Vagina (tissue), 2 donors: ENCODE measurements around the gene MDFI.

Experiments used
- POLR2A ChIP-seq, 2 donors: fragments of 450-650 bp; IDR thresholded peaks; one replicate each; pipeline ENCODE4 v1.6.1; 2017; ENCODE audit warnings: antibody characterized with exemption in 2 of 2, mild to moderate bottlenecking in 2 of 2, moderate library complexity in 2 of 2
- POLR2AphosphoS5 ChIP-seq, 2 donors: sonication (generic); formaldehyde crosslinking; IDR thresholded peaks; one replicate each; pipeline ENCODE4 v1.9.0; 2017; ENCODE audit warnings: antibody characterized with exemption in 2 of 2, mild to moderate bottlenecking in 2 of 2, low read depth in 1 of 2; ENCODE audit not compliant: insufficient read depth in 1 of 2
- TF ChIP-seq, protein P1 (sequence below), 3 experiments: fragments of 450-650 bp in 2 of 3; fragments of 200-600 bp in 1 of 3; sonication (generic) in 1 of 3; IDR thresholded peaks; one replicate each; pipeline ENCODE4 v1.5.1; 2017 to 2019; ENCODE audit warnings: antibody characterized with exemption in 3 of 3, mild to moderate bottlenecking in 2 of 3, moderate library complexity in 2 of 3

DNA sequence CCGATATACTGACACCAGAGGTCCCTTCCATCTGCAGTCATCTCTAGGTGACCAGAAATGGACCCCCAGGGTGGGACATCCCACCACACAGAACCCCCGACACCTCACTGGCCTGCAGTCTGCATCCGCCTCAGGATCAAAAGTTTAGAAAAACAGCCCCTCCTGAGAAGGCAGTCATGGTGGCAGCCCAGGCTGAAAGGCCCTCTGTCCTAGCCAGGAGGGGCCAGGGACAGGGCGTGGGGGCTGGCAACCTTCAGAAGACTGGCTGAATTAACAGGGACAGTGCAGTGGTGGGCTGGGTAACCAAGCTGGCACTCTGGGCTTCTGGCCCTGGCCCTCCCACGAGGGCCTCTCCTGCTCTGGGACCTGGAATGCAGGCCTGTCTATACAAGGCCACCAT is 34.3 kb upstream of the MDFI start:
- TF ChIP-seq, protein P1, sequence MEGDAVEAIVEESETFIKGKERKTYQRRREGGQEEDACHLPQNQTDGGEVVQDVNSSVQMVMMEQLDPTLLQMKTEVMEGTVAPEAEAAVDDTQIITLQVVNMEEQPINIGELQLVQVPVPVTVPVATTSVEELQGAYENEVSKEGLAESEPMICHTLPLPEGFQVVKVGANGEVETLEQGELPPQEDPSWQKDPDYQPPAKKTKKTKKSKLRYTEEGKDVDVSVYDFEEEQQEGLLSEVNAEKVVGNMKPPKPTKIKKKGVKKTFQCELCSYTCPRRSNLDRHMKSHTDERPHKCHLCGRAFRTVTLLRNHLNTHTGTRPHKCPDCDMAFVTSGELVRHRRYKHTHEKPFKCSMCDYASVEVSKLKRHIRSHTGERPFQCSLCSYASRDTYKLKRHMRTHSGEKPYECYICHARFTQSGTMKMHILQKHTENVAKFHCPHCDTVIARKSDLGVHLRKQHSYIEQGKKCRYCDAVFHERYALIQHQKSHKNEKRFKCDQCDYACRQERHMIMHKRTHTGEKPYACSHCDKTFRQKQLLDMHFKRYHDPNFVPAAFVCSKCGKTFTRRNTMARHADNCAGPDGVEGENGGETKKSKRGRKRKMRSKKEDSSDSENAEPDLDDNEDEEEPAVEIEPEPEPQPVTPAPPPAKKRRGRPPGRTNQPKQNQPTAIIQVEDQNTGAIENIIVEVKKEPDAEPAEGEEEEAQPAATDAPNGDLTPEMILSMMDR (IDR thresholded peaks at IDR 0.05), result no peak
- TF ChIP-seq POLR2A (IDR thresholded peaks at IDR 0.05) (no peak), POLR2AphosphoS5 (IDR thresholded peaks at IDR 0.05; ENCODE audit: insufficient read depth in 1 of 2, low read depth in 1 of 2) (no peak)
